ENCODE results near the gene FARS2. TPM values are rescaled to one million over a fixed set of nuclear protein-coding genes. Genes with fewer than 3 reads are reported as not detected.
"Not testable (repeated sequence)": the region's sequence is repeated elsewhere in the genome, so short reads cannot be mapped to it uniquely, and the experiment has no call there.

The FARS2 gene
- total and polyA plus RNA-seq, 5 experiments from 2014 or later = 13.6 to 39.1 (median 28.1) TPM

GRCh38 chr6:5681480-5681879 is 420.2 kb downstream of the FARS2 start:
- no peak for DNase-seq
- peak in 1 of 2 donors; percentile 46 for ATAC-seq
- H3K36me3 Mint-ChIP-seq = peaks cover 8 to 17% (median 10%) of the 10 kb centered on the region in 3 donors
- peaks cover 0 to 13% (median 0%) of the 10 kb centered on the region in 9 donors for H3K9me3 Mint-ChIP-seq
- peak overlapping the region in 2 of 10 donors; percentile 0 to 5 for H3K4me3 Mint-ChIP-seq
- peaks cover 9 to 47% (median 41%) of the 10 kb centered on the region in 4 donors for H3K4me1 Mint-ChIP-seq
- POLR2A ChIA-PET = interaction anchor here (0.6 kb wide), 1 partner anchor 102 kb away, joined by 5 read pairs; no protein-coding TSS in a partner anchor
- H3K27ac Mint-ChIP-seq = peak overlapping the region in 4 of 10 donors; percentile 10 to 65 (median 30)
- no peaks in the 10 kb centered on the region for H3K27me3 Mint-ChIP-seq

- peaks cover 9 to 43% (median 37%) of the 10 kb centered on the region in 4 donors for H3K4me1 Mint-ChIP-seq
- H3K9me3 Mint-ChIP-seq = peaks cover 0 to 13% (median 0%) of the 10 kb centered on the region in 9 donors
- H3K27me3 Mint-ChIP-seq = no peaks in the 10 kb centered on the region
- H3K36me3 Mint-ChIP-seq = peaks cover 8 to 19% (median 15%) of the 10 kb centered on the region in 3 donors
- no peak for ATAC-seq
- no peak overlapping the region for H3K4me3 Mint-ChIP-seq
- no peak for DNase-seq
- peak overlapping the region in 2 of 10 donors; percentile 14 to 15 for H3K27ac Mint-ChIP-seq
- POLR2A ChIA-PET = no interaction called here
Observed at GRCh38 chr6:5682530-5682929, 421.2 kb downstream of the FARS2 start.

- Mint-ChIP-seq H3K9me3 (peaks cover 0 to 17% (median 0%) of the 10 kb centered on the region in 9 donors), H3K36me3 (peaks cover 8 to 19% (median 15%) of the 10 kb centered on the region in 3 donors), H3K27ac (peak overlapping the region in 2 of 10 donors; percentile 19 to 74), H3K4me1 (peaks cover 6 to 33% (median 29%) of the 10 kb centered on the region in 4 donors)
- DNase-seq, H3K4me3 Mint-ChIP-seq, H3K27me3 Mint-ChIP-seq, ATAC-seq: not testable (repeated sequence)
- POLR2A ChIA-PET = interaction anchor here (1.5 kb wide), 1 partner anchor 16 kb away, joined by 3 read pairs; no protein-coding TSS in a partner anchor
Observed at GRCh38 chr6:5683747-5684146, 422.4 kb downstream of the FARS2 start.

GRCh38 chr6:5684320-5685053 is 423.2 kb downstream of the FARS2 start:
- Mint-ChIP-seq H3K27ac (peak overlapping the region in 4 of 10 donors; percentile 19 to 51 (median 28)), H3K36me3 (peaks cover 8 to 19% (median 17%) of the 10 kb centered on the region in 3 donors), H3K27me3 (no peaks in the 10 kb centered on the region), H3K4me1 (peaks cover 6 to 25% (median 23%) of the 10 kb centered on the region in 4 donors), H3K9me3 (peaks cover 0 to 18% (median 0%) of the 10 kb centered on the region in 9 donors), H3K4me3 (no peak overlapping the region)
- ATAC-seq (no peak), DNase-seq (no peak)
- POLR2A ChIA-PET = interaction anchor here (0.8 to 1.5 kb wide), 2 partner anchors 15 to 17 kb away, joined by 3 read pairs; no protein-coding TSS in a partner anchor

- peak in 1 of 2 donors; percentile 33 for ATAC-seq
- POLR2A ChIA-PET = interaction anchor here (1.1 to 1.4 kb wide), 3 partner anchors 12 to 26 kb away, joined by 3 to 4 read pairs (median 4); no protein-coding TSS in a partner anchor
- Mint-ChIP-seq H3K36me3 (peaks cover 15 to 24% (median 16%) of the 10 kb centered on the region in 3 donors), H3K27me3 (no peaks in the 10 kb centered on the region), H3K4me1 (peaks cover 9 to 34% (median 26%) of the 10 kb centered on the region in 4 donors), H3K27ac (peak overlapping the region in 5 of 10 donors; percentile 17 to 57 (median 53)), H3K4me3 (peak overlapping the region in 4 of 10 donors; percentile 24 to 57 (median 53)), H3K9me3 (peaks cover 0 to 25% (median 12%) of the 10 kb centered on the region in 9 donors)
- DNase-seq = no peak
Observed at GRCh38 chr6:5693225-5694145, 432.2 kb downstream of the FARS2 start.

- peaks cover 0 to 16% (median 4%) of the 10 kb centered on the region in 9 donors for H3K9me3 Mint-ChIP-seq
- DNase-seq (peak in 1 of 10 donors; percentile 16), ATAC-seq (peak in 1 of 2 donors; percentile 47)
- POLR2A ChIA-PET = interaction anchor here (0.8 kb wide), 1 partner anchor 27 kb away, joined by 3 read pairs; no protein-coding TSS in a partner anchor
- peak overlapping the region in 8 of 10 donors; percentile 31 to 60 (median 52) for H3K4me3 Mint-ChIP-seq
- H3K4me1 Mint-ChIP-seq = peaks cover 12 to 44% (median 36%) of the 10 kb centered on the region in 4 donors
- H3K27ac Mint-ChIP-seq = peak overlapping the region in 9 of 10 donors; percentile 19 to 88 (median 78)
- no peaks in the 10 kb centered on the region for H3K27me3 Mint-ChIP-seq
- H3K36me3 Mint-ChIP-seq = peaks cover 15 to 23% (median 15%) of the 10 kb centered on the region in 3 donors
Observed at GRCh38 chr6:5695260-5696245, 434.2 kb downstream of the FARS2 start.

GRCh38 chr6:5697508-5697907 is 436.2 kb downstream of the FARS2 start:
- H3K9me3 Mint-ChIP-seq = peaks cover 0 to 6% (median 0%) of the 10 kb centered on the region in 9 donors
- ATAC-seq = no peak
- no peaks in the 10 kb centered on the region for H3K27me3 Mint-ChIP-seq
- peaks cover 5 to 11% (median 8%) of the 10 kb centered on the region in 3 donors for H3K36me3 Mint-ChIP-seq
- no peak overlapping the region for H3K27ac Mint-ChIP-seq
- POLR2A ChIA-PET = no interaction called here
- H3K4me3 Mint-ChIP-seq = no peak overlapping the region
- H3K4me1 Mint-ChIP-seq = peaks cover 10 to 53% (median 38%) of the 10 kb centered on the region in 4 donors
- DNase-seq = no peak

GRCh38 chr6:5698318-5698717 is 437.0 kb downstream of the FARS2 start:
- ATAC-seq = no peak
- H3K4me1 Mint-ChIP-seq = peaks cover 10 to 53% (median 40%) of the 10 kb centered on the region in 4 donors
- no peaks in the 10 kb centered on the region for H3K27me3 Mint-ChIP-seq
- H3K9me3 Mint-ChIP-seq = no peaks in the 10 kb centered on the region
- peak overlapping the region in 1 of 10 donors; percentile 72 for H3K27ac Mint-ChIP-seq
- POLR2A ChIA-PET = no interaction called here
- H3K4me3 Mint-ChIP-seq = peak overlapping the region in 1 of 10 donors; percentile 0
- DNase-seq = no peak
- H3K36me3 Mint-ChIP-seq = peaks cover 4 to 10% (median 5%) of the 10 kb centered on the region in 3 donors

- H3K9me3 Mint-ChIP-seq, ATAC-seq, H3K27me3 Mint-ChIP-seq, DNase-seq: not testable (repeated sequence)
- Mint-ChIP-seq H3K27ac (peak overlapping the region in 1 of 10 donors; percentile 3), H3K4me3 (peak overlapping the region in 2 of 10 donors; percentile 16 to 35), H3K4me1 (peaks cover 7 to 48% (median 42%) of the 10 kb centered on the region in 4 donors), H3K36me3 (peaks cover 2 to 10% (median 5%) of the 10 kb centered on the region in 3 donors)
- POLR2A ChIA-PET = interaction anchor here (1.5 kb wide), 1 partner anchor 15 kb away, joined by 3 read pairs; no protein-coding TSS in a partner anchor
Observed at GRCh38 chr6:5699064-5699463, 437.8 kb downstream of the FARS2 start.

- H3K36me3 Mint-ChIP-seq = peaks cover 4 to 13% (median 5%) of the 10 kb centered on the region in 3 donors
- no peaks in the 10 kb centered on the region for H3K27me3 Mint-ChIP-seq
- H3K9me3 Mint-ChIP-seq = peaks cover 0 to 4% (median 0%) of the 10 kb centered on the region in 9 donors
- no peak overlapping the region for H3K4me3 Mint-ChIP-seq
- DNase-seq (no peak), ATAC-seq (no peak)
- peak overlapping the region in 1 of 10 donors; percentile 85 for H3K27ac Mint-ChIP-seq
- POLR2A ChIA-PET = no interaction called here
- peaks cover 13 to 48% (median 41%) of the 10 kb centered on the region in 4 donors for H3K4me1 Mint-ChIP-seq
Observed at GRCh38 chr6:5701174-5701573, 439.9 kb downstream of the FARS2 start.

GRCh38 chr6:5704708-5705107 is 443.4 kb downstream of the FARS2 start:
- Mint-ChIP-seq H3K27me3 (no peaks in the 10 kb centered on the region), H3K27ac (no peak overlapping the region), H3K9me3 (peaks cover 0 to 4% (median 0%) of the 10 kb centered on the region in 9 donors), H3K36me3 (peaks cover 0 to 6% (median 4%) of the 10 kb centered on the region in 3 donors), H3K4me3 (peak overlapping the region in 1 of 10 donors; percentile 57), H3K4me1 (peaks cover 13 to 55% (median 43%) of the 10 kb centered on the region in 4 donors)
- no peak for DNase-seq
- POLR2A ChIA-PET = interaction anchor here (1.3 kb wide), 1 partner anchor 24 kb away, joined by 5 read pairs; no protein-coding TSS in a partner anchor
- ATAC-seq = no peak

All from naive thymus-derived CD8-positive, alpha-beta T cell (primary cell).